Choroid plexus epithelial cell (primary cell): ENCODE results near the gene BAX.
"Not testable (repeated sequence)": the region's sequence is repeated elsewhere in the genome, so short reads cannot be mapped to it uniquely, and the experiment has no call there.

Experiments
- DNase-seq: peaks from one replicate; pipeline ENCODE4 v3.0.0-alpha.2; 2010; ENCODE audit warnings: low read depth
- H3K4me3 ChIP-seq: 2 replicates; pipeline ENCODE4 v1.5.1; 2011; ENCODE audit warnings: low read depth, mild to moderate bottlenecking, control low read depth, low read length, moderate library complexity
- TF ChIP-seq, protein P1 (sequence below): conservative IDR thresholded peaks from 2 replicates; pipeline ENCODE4 v1.5.1; 2011; ENCODE audit warnings: low read depth, mild to moderate bottlenecking, control low read depth, inconsistent platforms, low read length, moderate library complexity

The BAX gene

DNA sequence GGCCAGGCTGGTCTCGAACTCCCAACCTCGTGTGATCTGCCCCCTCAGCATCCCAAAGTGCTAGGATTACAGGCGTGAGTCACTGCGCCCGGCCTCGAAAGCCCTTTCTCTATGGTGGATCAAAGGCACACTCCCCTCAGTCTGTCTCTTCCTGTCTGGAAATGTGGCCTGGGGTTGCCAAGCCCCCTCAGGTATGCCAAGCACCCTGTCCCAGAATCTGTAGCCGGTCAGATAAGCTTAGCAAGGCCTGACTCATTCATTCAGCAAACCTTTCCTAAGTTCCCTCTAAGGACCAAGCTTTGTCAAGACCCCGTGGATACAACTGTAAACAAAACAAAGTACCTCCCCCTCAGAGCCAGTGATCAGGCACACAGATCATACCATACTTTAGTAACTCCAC, 40.5 kb upstream of the BAX start:
- no peak overlapping the region for H3K4me3 ChIP-seq
- TF ChIP-seq, protein P1, sequence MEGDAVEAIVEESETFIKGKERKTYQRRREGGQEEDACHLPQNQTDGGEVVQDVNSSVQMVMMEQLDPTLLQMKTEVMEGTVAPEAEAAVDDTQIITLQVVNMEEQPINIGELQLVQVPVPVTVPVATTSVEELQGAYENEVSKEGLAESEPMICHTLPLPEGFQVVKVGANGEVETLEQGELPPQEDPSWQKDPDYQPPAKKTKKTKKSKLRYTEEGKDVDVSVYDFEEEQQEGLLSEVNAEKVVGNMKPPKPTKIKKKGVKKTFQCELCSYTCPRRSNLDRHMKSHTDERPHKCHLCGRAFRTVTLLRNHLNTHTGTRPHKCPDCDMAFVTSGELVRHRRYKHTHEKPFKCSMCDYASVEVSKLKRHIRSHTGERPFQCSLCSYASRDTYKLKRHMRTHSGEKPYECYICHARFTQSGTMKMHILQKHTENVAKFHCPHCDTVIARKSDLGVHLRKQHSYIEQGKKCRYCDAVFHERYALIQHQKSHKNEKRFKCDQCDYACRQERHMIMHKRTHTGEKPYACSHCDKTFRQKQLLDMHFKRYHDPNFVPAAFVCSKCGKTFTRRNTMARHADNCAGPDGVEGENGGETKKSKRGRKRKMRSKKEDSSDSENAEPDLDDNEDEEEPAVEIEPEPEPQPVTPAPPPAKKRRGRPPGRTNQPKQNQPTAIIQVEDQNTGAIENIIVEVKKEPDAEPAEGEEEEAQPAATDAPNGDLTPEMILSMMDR: no peak

DNA sequence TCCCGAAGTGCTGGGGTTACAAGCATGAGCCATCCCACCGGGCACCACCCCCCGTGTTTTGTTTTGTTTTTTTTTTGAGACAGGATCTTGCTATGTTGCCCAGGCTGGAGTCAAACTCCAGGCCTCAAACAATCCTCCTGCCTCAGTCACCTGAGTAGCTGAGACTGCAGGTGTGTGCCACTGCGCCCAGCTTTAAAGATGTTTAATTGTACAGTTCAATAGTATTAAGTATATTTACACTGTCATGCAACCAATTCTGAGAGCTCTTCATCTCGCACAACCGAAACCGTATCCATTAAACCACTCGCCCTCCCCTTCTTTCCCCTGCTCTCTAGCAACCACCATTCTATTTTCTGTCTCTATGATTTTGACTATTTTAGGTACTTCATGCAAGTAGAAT, 38.9 kb upstream of the BAX start:
- TF ChIP-seq, protein P1: no peak
- H3K4me3 ChIP-seq: no peak overlapping the region
- DNase-seq: no peak

More for the DNA sequence above, 40.5 kb upstream of the BAX start:
- no peak for DNase-seq

DNA sequence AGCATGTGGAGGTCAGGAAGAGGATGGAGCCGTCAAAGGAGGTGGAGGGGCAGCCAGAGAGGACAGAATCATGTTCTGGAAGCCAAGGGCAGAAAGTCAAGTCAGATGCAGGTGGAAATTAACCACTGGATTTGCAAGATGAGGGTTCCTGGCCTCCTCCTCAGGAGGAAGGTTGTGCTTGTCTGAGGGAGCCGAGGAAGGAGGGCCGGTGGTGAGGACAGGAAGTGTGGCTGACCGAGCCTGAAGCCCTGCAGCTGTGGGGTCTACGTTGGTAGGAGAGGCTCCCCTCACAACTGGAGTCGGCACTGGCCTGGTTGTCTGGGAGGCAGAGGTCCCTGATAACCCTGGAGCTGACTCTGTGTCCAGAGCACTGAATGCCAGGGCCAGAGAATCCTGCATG, 36.6 kb upstream of the BAX start:
- DNase-seq: no peak
- H3K4me3 ChIP-seq: no peak overlapping the region
- TF ChIP-seq, protein P1: no peak

DNA sequence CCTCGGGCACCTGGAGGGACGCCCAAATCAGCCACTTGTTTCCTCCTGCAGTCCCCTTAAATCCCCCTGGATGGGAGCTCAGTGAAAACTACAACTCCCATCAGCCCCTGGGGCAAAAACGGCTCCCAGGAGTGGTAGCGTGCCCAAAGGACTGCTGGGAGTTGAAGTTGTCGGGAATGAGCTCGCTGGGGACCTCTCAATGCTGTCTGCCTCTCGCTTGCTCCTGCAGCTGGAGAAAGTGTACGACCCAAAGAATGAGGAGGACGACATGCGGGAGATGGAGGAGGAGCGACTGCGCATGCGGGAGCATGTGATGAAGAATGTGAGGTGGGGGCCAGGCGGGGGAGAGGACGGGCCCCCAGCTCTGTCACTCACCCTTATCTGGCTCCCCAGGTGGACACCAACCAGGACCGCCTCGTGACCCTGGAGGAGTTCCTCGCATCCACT, 35.9 kb upstream of the BAX start:
- TF ChIP-seq, protein P1: no peak
- peak; percentile 20 for DNase-seq
- no peak overlapping the region for H3K4me3 ChIP-seq

DNA sequence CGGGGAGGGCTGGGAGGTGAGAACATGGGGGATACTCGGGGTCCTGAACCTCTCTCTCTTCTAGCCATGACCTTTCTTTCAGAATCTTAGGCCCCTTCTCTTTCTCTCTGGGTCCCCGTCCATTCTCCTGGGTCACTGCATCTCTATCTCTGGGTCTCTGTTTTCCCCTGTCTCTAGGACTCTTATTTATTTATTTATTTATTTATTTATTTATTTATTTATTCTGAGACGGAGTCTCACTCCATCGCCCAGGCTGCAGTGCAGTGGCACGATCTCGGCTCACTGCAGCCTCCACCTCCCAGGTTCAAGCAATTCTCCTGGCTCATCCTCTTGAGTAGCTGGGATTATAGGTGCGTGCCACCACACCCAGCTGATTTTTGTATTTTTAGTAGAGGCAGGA, 35.4 kb upstream of the BAX start:
- H3K4me3 ChIP-seq, DNase-seq: not testable (repeated sequence)

DNA sequence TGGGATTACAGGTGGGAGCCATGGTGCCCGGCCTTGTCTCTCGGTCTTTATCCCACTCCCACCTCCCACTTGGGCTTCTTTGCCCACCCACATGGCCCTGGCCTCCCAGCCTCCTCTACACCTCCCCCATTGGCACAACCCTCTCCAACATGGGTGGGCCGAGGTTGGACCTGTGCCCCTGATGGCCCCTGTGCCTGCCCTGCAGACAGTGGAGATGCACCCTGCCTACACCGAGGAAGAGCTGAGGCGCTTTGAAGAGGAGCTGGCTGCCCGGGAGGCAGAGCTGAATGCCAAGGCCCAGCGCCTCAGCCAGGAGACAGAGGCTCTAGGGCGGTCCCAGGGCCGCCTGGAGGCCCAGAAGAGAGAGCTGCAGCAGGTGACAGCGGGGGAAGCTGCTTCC, 33.7 kb upstream of the BAX start:
- no peak for DNase-seq
- no peak overlapping the region for H3K4me3 ChIP-seq
- TF ChIP-seq, protein P1: no peak

DNA sequence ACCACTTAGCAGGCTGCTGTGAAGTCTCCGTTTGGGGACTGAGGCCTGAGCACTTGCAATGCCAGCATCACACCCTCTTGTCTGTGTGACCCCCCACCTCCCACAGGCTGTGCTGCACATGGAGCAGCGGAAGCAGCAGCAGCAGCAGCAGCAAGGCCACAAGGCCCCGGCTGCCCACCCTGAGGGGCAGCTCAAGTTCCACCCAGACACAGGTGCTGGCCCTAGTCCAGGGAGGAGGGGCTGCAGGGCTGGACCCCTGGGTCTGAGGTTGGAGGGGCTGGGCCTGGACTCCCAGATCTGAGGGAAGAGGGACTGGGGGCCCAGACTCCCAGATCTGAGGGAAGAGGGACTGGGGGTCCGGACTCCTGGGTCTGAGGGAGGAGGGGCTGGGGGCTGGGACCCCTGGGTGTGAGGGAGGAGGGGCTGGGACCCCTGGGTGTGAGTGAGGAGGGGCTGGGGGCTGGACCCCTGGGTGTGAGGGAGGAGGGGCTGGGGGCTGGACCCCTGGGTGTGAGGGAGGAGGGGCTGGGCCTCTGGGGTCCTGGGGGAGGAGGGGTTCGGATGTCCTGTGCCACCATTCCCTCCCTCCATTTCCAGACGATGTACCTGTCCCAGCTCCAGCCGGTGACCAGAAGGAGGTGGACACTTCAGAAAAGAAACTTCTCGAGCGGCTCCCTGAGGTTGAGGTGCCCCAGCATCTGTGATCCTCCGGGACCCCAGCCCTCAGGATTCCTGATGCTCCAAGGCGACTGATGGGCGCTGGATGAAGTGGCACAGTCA, 32.8 kb upstream of the BAX start:
- TF ChIP-seq, protein P1: no peak
- H3K4me3 ChIP-seq: no peak overlapping the region
- DNase-seq: no peak
